Adrenal gland (tissue), 5 donors: ENCODE data around the gene GRID2IP.

Experiments
- POLR2A ChIP-seq, 2 donors: fragments of 450-650 bp; IDR thresholded peaks; one replicate each; pipeline ENCODE4 v1.6.1; 2017; ENCODE audit warnings: antibody characterized with exemption in 2 of 2, mild to moderate bottlenecking in 2 of 2, moderate library complexity in 1 of 2
- TF ChIP-seq, protein P1 (sequence below), 6 experiments: fragments of 450-650 bp in 4 of 6; fragments of 200-600 bp in 2 of 6; sonication (generic) in 1 of 6; IDR thresholded peaks; 1 replicate in 5 of 6; 2 replicates in 1 of 6; pipeline versions ENCODE4 v1.5.1 to v1.8.0; 2016 to 2021; ENCODE audit warnings: antibody characterized with exemption in 6 of 6, mild to moderate bottlenecking in 2 of 6, moderate library complexity in 1 of 6
- donor health status: DM: no; HTN: no; CAD: no.

DNA sequence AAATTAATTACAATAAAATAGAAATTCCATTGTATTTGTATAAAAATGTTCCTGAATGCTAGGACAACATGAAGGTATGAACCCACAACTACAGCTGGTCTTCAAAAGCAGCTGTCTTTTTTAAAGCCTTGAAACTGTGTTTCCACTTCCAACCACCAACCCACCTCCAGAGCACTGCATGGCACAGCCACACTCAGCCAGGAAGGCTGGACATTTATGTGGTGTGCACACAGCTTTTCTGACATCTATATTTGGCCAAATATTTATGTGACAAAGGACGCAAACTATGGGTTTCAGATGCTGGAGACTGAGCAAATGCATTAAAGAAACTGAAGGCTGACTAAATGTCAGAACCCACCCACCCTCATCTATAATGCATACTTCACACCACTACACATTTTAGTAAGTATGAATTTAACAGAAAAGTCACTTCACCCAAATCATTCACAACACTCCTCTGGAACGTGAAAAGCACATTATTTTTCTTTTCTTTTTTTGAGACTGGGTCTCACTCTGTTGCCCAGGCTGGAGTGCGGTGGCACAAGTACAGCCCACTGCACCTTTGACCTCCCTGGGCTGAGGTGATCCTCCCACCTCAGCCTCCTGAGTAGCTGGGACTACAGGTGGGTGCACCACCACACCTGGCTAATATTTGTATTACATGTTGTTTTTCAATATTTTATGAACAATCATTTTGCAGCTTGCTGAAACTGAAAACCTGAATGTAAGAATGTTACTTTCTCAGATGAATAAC, 75.7 kb downstream of the GRID2IP start:
- no peak for TF ChIP-seq POLR2A (IDR thresholded peaks at IDR 0.05)
- TF ChIP-seq, protein P1, sequence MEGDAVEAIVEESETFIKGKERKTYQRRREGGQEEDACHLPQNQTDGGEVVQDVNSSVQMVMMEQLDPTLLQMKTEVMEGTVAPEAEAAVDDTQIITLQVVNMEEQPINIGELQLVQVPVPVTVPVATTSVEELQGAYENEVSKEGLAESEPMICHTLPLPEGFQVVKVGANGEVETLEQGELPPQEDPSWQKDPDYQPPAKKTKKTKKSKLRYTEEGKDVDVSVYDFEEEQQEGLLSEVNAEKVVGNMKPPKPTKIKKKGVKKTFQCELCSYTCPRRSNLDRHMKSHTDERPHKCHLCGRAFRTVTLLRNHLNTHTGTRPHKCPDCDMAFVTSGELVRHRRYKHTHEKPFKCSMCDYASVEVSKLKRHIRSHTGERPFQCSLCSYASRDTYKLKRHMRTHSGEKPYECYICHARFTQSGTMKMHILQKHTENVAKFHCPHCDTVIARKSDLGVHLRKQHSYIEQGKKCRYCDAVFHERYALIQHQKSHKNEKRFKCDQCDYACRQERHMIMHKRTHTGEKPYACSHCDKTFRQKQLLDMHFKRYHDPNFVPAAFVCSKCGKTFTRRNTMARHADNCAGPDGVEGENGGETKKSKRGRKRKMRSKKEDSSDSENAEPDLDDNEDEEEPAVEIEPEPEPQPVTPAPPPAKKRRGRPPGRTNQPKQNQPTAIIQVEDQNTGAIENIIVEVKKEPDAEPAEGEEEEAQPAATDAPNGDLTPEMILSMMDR (IDR thresholded peaks at IDR 0.05) = no peak
